NCI-H1048 (cell line): ENCODE data around the gene GHRHR.

ENCODE experiments used
- DNase-seq: peaks from one replicate; lab custom pipeline; 2025; lab: John Stamatoyannopoulos, UW

The GHRHR gene

DNA sequence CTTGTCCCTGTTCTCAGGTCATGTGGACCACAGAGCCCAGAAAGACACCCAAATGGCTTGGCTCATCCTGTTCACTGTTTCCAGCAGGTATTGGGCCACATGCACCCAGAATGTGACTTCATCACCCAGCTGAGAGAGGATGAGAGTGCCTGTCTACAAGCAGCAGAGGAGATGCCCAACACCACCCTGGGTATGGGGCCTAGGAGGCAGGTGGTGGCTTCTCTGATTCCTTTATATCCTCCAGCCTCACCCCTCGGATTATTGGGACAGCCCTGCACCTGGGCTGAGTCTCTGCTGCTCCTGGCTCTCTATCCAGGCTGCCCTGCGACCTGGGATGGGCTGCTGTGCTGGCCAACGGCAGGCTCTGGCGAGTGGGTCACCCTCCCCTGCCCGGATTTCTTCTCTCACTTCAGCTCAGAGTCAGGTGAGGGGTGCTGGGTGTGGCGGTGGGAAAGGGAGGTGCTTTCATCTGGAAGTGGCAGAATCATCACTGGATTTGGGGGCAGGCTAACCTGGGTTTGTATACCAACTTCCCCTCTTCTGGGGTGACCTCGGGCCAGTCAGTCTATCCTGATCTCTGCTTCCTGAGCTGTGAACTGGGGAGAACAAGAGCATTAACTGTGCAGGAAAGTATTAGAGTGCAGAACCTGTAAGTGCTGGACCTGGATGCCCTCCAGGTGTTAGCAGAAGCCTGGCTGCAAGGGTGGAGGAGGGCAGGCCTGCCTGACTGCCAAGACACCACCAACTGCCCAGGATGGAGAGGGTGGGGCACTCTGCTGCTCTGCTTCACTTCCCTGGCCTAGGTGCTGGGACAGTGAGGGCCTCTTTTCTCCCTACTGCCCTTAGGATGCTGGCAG, 5.2 kb downstream of the GHRHR start:
- no peak for DNase-seq

DNA sequence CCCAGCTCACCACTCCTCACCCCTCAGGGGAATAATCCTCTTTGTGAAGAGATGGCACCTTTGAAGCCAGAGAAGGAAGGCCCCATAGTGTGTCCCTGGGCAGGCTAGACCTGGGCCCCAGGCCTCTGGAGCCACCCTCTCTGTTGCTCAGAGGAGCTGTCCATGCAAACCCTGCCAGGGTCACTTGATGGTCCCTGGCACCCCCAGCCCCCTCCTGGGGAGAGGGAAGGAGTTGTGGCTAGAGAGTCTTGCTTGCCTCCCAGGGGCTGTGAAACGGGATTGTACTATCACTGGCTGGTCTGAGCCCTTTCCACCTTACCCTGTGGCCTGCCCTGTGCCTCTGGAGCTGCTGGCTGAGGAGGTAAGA, 5.8 kb downstream of the GHRHR start:
- no peak for DNase-seq

DNA sequence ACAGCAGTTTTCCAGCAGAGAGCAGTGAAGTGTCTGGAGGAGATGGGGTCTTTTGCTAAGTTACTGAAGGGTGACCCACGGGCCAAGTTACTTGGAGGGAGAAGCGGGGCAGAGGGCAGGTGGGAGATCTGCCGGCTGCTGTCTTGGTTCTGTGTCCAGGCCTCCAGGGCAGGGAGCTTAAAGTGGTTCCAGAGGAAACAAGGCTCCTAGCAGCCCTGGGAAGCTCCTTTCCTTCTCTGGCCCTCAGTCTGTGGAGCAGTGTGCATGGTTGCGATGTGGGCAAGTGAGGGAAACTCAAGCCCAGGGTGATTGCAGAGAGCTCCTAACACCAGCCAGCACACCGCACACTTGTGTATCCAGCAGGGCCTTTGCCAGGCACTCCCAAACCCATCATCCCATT, 6.3 kb downstream of the GHRHR start:
- no peak for DNase-seq

DNA sequence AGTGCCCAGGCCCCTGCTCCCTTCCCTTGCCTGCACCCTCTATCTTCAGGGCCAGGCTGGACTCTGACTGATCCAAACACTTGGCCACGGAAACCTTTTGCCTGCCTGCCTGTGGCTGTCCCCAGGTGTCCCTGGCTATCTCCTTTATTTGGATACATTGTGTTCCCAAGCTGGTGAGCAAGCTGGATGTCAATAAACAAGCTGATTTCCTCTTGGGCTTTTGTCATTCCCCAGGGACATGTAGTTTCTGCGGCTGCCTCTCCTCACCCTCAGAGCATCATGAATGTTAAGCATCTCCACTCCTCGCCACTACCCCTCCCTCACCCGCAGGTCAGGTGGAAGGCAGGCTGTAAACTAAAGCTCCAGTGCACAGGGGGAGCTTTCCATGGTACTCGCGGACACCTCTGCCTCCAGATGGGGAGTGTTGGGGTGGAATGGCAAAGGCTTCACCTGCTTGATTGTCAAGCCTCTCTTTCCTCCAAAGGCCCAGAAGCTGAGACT, 6.9 kb downstream of the GHRHR start:
- DNase-seq: no peak

DNA sequence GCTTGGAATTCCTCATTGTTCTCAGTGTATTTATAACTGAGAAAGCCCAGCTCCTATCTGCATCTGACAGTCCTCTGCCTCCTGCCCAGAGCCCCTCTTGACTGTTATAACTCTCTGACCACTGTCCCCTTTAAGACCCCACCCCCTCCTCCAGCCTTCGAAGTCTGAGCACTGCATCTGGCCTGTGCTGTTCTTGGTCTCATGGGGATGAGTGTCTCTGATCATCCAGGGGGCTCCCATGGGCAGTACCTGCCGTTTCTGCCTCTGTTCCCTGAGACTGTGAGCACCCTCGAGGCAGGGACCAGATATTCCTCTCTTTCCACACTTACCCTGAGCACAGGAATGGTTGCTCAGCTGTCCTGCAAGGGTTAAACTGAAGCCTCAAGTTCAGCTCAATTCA, 7.7 kb downstream of the GHRHR start:
- no peak for DNase-seq

DNA sequence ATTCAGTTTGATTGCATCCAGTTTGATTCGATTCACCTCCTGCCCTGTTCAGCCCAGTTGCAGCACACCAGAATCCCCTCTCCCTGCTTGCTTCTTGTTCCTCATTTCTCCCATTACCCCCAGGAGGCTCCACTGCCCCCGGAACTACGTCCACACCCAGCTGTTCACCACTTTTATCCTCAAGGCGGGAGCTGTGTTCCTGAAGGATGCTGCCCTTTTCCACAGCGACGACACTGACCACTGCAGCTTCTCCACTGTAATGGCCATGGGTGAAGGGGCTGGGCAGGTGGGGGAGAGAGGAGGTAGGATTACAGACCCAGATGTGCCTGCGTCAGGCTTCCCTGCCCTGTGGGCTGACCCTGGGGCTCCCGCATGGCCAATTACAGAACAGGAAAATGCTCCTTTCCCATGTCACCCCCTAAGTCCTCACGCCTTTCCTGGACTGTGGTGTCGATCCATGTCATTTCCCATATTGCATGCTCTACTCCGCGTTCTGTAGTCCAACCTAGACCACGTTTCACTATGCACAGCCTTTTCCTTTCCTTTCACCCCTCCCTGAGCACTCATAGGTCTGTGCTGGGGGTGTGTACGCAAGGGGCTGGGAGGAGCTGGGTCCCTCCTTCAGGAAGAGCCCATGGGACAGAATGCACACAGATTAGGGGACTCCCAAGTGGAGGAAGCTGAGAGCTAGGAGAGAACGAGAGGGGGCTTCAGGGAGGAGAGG, 8.2 kb downstream of the GHRHR start:
- no peak for DNase-seq

DNA sequence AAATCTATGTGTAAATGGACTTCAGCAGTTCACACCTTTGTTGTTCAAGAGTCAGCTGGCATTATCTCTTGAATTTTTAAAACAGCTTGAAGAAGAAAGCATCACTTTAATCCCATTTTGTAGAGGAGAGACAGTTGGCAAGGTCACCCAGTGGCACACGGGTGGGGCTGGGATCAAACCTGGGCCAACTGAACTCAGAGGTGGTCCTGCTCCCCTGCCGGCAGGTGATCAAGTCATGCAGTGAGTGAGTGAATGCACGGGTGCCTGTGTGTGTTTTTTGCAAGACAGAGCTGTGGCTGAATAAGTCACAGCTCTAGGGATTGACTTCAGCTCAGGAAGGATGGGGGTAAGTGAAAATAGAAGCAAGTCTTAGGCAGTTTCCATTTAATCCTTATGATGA, 9.5 kb downstream of the GHRHR start:
- no peak for DNase-seq

DNA sequence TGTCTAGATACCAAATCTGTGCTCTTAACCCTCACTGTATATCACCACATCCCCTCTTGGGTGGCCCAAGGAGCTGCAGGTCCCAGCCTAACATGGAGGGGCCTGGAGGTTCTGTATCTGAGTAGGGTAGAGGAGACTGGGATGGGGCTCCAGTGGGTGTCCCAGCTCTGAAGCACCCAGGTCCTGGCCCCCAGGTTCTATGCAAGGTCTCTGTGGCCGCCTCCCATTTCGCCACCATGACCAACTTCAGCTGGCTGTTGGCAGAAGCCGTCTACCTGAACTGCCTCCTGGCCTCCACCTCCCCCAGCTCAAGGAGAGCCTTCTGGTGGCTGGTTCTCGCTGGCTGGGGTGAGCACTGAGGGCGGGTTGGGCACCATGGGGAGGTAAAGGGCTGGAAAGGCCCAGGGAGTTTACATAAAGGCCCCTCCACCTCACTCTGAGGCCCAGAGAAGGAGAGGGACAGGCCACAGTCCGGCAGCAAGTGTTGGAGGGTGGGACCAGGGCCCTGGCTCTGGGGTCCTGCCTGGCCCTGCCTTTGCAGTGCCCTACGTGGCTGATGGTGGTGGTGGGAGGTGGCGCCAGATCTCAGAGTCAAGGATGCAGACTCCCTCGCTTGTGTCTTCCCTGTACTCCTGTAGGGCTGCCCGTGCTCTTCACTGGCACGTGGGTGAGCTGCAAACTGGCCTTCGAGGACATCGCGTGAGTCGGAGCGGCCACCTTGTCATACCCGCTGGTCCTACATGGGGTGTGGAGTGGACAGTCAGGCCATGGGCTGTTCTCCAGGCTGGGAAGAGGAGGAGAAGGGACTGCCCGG, 10.2 kb downstream of the GHRHR start:
- DNase-seq: no peak

DNA sequence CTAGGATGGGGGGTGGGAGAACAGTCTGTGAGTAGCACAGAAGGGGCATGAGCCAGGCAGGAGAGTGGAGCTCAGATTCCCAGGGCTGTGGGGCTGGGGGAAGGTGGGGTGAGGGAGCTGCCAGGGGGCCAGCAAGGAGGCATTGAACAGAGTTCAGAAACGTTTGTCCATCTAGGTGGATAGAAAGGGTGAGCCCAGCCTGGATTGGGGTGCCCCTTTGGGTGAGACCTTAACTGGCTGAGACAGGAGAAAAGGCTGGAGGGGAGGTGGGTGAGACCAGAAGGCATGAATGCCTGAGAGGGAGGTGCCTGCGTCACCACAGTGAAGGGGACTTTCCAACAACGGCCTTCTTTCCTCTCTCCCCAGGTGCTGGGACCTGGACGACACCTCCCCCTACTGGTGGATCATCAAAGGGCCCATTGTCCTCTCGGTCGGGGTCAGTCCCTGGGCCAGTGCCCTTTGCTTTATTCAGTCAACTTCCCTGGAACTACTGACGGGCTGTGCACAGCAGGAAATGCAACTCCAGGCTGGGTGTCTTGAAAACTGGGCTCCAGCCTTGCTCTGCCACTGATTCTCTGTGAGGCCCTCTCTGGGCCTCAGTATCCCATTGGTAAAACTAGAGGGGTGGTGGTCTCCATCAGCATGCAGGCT, 11.0 kb downstream of the GHRHR start:
- no peak for DNase-seq

DNA sequence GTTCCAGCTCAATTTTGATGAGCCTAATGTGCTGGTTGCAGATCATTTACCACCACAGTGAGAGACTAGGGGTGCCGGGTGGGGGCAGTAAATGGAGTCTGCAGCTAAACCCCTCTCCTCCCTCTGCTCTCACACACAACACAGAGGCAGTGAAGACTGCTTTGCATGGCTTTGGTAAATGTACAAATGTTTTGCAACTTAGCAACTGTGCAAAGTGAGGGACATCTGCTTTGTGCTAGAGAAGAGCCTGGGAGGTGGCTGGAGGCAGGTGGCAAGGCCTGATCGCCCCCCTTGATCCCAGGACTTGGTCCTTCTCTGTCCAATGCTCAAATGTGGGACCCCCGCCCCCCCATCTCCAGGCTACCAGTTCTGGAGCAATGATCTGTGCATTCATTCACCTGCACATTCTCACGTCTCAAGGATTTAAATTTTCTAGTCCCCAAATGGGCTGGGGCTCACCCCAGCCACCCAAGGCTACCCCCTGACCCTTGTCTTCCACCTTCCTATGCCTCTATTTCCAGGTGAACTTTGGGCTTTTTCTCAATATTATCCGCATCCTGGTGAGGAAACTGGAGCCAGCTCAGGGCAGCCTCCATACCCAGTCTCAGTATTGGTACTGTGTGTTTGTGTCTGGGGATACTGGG, 11.6 kb downstream of the GHRHR start:
- DNase-seq: no peak

DNA sequence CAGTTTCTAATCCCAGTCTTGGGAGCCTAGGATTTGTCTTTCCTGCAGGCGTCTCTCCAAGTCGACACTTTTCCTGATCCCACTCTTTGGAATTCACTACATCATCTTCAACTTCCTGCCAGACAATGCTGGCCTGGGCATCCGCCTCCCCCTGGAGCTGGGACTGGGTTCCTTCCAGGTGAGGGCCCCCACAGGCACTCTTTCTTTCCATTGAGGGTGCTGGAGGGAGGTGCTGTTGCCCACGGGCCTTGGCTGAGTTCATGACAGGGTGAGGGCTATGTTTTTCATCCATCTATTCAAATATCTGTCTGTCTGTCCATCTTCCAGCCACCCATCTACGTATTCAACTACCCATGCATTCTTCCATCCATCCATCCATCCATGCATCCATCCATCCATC, 12.6 kb downstream of the GHRHR start:
- no peak for DNase-seq

DNA sequence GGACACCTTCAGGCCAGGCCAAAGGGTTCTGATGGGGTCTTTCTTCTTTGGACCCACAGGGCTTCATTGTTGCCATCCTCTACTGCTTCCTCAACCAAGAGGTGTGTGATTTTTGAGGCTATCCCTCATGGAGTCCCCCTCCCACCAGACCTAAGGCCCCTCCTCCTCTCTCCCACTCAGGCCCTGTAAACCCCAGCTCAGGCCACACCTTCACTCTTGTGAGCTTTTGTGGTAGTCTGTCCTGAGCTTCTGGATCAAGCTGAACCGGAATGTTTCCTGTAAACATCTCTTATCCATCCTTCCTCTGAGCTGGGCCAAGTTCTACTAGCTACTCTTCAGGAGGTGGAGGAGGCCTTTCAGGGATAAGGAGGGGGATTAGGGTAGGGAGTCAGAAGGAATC, 13.5 kb downstream of the GHRHR start:
- DNase-seq: no peak

DNA sequence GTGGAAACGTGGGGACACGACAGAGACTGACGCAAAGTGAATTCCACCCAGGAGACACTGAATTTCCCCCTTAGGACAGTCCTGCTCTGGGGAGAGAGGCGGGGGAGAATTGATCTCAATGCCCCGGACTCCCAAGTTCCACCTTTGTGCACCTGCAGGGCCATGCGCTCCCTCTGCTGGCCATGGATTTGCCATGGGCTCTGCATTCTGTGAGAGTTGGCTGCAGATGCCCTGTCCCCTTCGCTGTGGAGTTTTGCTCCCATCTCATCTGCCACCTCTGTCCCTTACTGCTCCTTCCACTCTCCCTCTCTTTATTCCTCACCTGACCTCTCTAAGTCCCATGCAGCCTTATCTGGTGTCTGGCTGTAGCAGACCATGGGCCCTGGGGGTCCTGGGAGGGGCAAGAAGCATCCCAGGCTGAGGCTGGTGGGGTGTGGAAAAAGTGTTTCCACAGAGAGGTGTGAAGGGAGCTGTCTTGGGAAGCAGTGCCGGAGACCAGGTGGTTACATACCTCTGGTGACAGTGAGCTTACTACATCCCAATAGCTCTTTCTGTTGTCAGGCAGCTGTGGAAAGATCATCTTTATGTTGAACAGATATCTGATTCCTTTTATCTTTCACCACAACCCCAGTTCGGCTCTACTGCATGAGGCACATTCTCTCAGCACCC, 14.3 kb downstream of the GHRHR start:
- DNase-seq: no peak

DNA sequence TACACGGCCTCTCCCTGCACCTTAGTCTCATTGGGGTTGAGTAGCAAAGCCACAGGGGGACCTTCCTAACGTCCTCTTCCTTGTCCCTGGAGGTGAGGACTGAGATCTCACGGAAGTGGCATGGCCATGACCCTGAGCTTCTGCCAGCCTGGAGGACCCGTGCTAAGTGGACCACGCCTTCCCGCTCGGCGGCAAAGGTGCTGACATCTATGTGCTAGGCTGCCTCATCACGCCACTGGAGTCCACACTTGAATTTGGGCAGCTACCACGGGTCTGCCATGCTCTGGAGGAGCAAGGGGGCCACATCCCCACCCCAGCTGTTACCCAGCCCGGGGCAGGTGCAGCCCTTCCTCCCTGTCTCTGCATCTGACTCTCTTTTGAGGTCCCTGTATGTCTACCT, 15.3 kb downstream of the GHRHR start:
- DNase-seq: no peak

DNA sequence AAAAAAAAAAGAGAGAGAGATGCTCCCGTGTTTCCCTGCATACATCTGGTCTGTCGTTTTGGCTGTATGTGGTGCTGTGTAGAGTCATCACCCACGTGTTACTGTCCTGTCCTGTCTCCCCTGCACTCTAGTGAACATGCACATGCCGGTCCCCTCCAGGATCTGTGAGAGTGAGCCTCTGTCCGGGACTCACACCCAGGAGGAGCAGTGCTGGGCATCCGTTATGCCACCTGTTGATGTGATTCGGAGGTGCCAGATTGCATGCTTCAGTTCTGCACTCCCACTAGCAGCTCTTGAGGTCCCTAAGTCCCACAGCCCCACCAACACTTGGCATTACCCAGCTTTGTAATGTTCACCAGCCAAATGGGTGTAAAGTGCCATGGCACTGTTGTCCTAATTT, 16.4 kb downstream of the GHRHR start:
- DNase-seq: no peak

DNA sequence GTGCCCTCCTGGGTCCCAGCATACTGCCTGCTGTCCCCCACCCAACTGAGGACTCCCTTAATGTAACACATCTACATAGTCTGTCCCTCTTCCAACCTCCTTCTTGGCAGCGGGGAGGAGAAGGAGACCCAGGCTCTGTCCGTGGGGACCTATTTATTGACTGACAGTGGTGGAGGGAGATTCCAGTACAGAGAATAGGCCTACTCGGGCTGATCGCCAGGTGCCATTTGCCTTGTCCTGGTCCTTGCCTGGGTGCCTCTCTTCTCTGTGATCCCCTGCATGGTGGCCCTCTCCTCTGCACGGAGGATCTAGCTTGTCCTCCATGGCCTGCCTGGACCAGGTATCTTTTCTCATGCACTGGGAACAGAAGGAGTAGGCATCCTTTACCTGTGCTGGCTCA, 17.0 kb downstream of the GHRHR start:
- no peak for DNase-seq

DNA sequence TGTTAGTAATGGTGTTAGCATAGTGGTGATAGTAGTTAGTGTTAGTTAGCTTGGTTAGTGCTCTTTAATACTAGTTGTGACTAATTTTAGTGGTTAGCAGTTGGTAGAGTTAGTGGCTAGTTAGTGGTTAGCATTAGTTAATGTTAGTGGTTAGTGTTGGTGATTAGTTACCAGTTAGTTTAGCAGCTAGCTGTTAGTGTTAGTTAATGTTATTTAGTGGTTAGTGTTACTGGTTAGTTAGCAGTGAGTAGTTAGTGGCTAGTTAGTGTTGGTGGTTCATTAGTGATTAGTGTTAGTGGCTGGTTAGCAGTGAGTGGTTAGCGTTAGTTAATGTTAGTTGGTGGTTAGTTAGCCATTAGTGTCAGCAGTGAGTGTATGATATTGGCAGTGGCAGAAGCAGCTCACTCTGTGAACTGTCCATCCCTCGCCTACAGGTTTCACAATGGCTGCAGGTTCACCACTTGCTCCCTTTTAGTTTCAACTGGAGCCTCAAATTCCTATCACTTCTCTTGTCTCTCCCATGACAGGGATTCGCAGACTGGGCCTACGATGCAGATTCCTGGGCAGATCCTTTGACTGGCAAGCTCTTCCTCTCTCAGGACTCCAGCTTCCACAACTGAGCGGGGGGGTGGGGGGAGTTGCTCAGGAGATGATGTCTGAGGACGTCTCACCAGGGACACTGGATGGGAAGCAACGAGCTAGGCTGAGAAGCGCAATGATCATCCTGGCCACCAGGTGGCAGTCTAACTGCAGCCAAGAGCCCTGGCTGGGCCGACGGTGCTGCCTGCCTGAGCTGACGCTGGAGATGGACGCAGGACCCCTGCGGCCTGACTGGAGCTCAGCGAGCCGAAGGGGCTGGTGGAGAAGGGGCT, 19.5 kb downstream of the GHRHR start:
- peak; percentile 35 for DNase-seq

DNA sequence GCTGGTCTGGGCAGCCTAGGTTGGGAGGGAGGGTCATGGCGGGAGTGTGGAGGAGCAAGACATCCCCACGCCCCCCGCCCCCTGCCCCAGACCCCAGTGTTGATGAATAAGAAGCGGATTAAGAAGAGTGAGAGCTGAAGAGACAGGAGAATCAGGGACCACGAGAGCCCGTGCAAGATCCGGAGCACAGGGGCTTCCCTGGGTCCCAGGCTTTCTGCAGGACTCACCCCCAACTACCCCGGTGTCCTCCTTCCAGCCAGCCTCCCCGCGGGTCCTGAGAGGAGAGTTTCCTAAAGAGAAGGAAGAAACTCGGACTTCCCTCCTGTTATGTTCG, 20.1 kb downstream of the GHRHR start:
- DNase-seq: no peak

DNA sequence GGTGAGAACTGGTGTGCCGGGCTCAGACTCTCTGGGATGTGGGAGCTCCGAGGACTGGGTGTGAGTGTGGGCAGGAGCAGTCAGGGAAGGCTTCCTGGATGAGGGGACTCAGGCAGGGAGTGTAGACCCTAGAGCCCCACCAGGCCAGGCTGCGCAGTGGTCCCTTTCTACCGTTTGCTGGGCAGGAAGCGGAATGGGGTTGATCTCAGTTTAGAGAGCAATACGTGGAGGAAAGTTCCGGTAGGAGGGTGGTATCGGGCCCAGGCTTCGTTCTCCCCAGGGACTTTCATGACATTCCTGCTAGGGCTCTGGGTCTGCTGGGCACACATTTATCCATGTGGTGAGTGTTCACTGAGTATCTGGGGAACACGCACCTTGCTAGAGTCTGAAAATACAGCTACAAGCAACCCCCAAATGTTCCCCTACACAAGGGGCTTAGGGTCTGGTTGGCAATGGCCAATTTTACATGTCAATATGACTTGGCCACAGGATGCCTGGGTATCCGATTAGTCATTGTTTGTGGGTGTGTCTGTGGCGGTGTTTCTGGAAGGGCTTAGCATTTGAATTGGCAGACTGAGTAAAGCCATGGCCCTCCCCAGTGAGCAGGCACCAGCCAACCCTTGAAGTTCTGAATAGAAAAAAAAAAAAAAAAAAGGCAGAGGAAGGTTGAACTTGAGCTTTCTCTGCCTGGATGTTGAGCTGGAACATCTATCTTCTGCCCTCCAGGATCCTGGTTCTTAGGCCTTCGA, 20.8 kb downstream of the GHRHR start:
- DNase-seq: no peak
